ENCODE data around the gene RPL29.

The RPL29 gene

DNA sequence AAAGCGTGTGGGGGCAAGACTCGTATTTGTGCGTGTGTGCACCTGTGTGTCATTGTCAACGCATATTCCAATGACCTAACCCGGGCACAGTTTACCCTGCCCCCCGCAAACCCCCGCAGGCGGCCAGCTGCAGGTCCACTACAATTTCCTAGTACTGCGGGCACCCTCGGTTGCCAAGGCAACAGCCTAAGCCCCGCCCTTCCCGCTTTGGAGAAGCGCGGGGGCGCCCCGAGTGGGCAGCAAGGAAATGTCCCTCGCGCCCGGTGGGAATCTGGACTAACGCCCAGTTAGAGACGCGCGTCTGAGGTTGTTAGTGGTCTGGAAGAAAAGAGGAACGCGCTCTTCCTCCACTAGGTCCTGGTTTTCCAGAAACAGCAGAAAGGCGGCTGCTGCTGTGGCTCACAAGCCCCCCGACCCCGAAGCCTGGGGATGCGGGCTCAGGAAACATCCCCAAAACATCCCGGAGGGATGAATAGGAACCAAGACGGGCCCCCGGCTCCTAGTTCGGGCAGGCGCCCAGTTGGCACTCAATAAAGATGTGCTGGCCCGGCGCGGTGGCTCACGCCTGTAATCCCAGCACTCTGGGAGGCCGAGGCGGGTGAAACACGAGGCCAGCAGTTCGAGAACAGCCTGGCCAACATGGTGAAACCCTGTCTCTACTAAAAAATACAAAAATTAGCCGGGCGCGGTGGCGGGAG, 19.7 kb downstream of the RPL29 start:
- peak in 1 of 2 experiments; percentile 86 for DNase-seq (ENCODE audit: low spot score in 2 of 2)
- H3K4me1 ChIP-seq: peaks cover 18% of the 10 kb centered on the region
- H3K27me3 ChIP-seq (ENCODE audit: low read depth): no peaks in the 10 kb centered on the region

DNA sequence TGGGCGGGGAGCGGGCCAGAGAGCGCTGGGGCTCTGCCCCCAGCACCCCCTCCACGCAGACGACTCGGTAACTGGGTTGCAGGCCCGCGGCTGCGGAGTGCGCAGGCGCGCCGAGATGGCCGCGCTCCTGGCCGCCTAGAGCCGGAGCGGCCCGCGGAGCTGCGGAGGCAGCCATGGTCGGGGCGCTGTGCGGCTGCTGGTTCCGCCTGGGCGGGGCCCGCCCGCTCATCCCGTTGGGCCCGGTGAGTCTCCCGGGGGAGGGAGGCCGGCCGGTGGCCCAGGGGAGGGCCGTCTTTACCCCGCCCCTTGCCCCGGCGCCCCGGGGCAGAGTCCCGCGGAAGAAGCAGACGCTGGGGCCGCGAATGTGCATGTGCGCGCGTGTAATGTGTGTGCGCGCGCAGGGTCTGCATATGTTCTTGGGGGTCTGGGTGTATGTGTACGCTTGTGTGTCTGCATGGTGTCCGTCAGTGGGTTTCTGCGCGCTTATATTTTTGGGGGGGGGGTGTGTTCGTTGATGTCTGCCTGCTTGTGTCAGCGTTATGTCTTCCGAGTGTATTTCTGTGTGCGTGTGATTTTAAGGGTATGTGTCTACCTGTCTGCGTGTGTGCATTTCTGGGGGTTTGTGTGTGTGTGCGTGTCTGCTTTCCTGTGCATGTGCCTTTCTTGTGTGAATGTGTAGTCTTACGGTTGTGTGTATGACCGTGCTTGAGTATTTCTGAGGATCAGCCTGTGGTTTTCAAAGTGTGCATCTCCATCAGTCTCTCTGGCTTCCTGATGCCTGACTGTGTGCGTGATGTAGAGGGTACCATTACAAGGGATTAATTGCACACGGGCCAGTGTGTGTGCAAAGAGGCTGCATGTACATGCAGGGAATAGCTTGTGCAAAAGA, 20.5 kb downstream of the RPL29 start, which contains the start of gene ABHD14A:
Gene ABHD14A, plus strand, starts transcription at position 102 of the 889 bp plus-strand sequence. Its CDS starts 72 bp downstream, at position 174.
- Histone ChIP-seq H3K9me3 (no peaks in the 10 kb centered on the region), H3K27me3 (ENCODE audit: low read depth) (no peaks in the 10 kb centered on the region), H3K36me3 (replicated peaks) (peaks cover 8% of the 10 kb centered on the region; the same call in 1 of the 2 replicates), H3K4me3 (peak within 1 kb of the TSS; percentile 63), H3K4me1 (peaks cover 18% of the 10 kb centered on the region)
- DNase-seq (ENCODE audit: low spot score in 2 of 2): peak in 1 of 2 experiments; percentile 78
- in situ Hi-C loops (cut with MboI; ENCODE audit: low sequenced_read_pairs): no loop called here

More for the DNA sequence above, 19.7 kb downstream of the RPL29 start:
- in situ Hi-C loops (cut with MboI; ENCODE audit: low sequenced_read_pairs): no loop called here
- peak overlapping the region; percentile 63 for H3K4me3 ChIP-seq
- no peaks in the 10 kb centered on the region for H3K9me3 ChIP-seq
- H3K36me3 ChIP-seq (replicated peaks): peaks cover 8% of the 10 kb centered on the region; the same call in 1 of the 2 replicates

DNA sequence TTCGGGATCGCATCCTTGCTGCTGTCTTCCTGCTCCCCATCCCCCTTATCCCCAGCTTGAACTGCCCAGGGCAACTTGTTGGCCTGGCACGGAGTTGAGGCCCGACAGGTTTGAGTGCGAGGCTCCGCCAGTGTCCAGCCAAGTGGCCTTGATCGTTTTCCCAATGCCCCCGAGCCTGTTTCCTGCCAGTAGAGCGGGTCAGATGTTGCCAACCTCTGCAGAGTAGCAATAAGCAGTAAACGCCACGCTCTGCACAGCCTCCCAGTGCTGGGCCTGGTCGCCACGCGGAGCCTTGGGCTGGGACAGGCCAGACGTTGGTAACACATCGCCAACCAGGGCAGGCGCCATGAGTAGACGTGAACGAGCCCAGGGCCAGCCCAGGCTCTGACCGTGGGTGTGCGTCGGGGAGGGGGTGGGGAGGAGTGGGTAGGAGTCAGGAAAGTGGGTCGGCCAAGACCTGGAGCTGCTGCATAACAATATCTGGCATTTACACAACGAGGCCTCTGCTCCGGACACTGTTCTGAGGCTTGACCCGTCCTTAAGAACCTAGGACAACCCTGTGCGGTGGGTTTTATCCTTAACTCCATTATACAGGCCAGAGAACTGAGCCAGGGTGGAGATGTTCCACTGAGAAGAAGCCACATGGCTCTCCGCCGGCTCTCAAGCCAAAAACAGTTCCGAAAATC, 21.3 kb downstream of the RPL29 start:
- in situ Hi-C loops (cut with MboI; ENCODE audit: low sequenced_read_pairs): no loop called here
- DNase-seq (ENCODE audit: low spot score in 2 of 2): no peak
- Histone ChIP-seq H3K36me3 (replicated peaks) (peaks cover 8% of the 10 kb centered on the region; the same call in 1 of the 2 replicates), H3K9me3 (no peaks in the 10 kb centered on the region), H3K4me1 (peaks cover 18% of the 10 kb centered on the region), H3K27me3 (ENCODE audit: low read depth) (no peaks in the 10 kb centered on the region), H3K4me3 (peak overlapping the region; percentile 63)

DNA sequence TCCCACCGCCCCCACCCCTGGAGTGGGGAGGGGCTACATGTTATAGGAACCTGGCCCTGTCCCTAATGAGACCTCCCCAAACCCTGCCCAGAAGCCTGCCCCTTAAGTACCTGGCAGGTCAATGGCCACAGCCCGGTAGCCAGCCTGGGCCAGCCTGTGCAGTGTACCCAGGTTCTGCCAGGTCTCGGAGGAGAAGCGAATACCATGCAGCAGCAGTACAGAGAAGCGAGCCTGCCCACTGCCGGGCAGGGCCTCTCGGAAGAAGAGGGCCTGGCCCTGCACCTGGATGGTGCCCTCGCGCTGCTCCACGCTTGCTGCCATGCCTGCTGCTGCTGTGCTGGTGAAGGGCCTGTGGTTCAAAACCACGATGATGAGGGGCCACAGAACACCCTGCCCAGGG, 24.3 kb downstream of the RPL29 start:
- in situ Hi-C loops (cut with MboI; ENCODE audit: low sequenced_read_pairs): no loop called here
- H3K4me3 ChIP-seq: no peak overlapping the region
- H3K27me3 ChIP-seq (ENCODE audit: low read depth): no peaks in the 10 kb centered on the region
- no peak for DNase-seq (ENCODE audit: low spot score in 2 of 2)
- H3K9me3 ChIP-seq: no peaks in the 10 kb centered on the region
- H3K4me1 ChIP-seq: peaks cover 32% of the 10 kb centered on the region
- peaks cover 8% of the 10 kb centered on the region for H3K36me3 ChIP-seq (replicated peaks)

GRCh38 chr3:51970606-51971300, 24.9 kb downstream of the RPL29 start:
- Histone ChIP-seq H3K36me3 (replicated peaks) (peaks cover 8% of the 10 kb centered on the region), H3K9me3 (no peaks in the 10 kb centered on the region), H3K27me3 (ENCODE audit: low read depth) (no peaks in the 10 kb centered on the region), H3K4me3 (no peak overlapping the region), H3K4me1 (peaks cover 37% of the 10 kb centered on the region)
- DNase-seq (ENCODE audit: low spot score in 2 of 2): no peak
- in situ Hi-C loops (cut with MboI; ENCODE audit: low sequenced_read_pairs): no loop called here

GRCh38 chr3:51969841-51970240, 25.9 kb downstream of the RPL29 start:
- in situ Hi-C loops (cut with MboI; ENCODE audit: low sequenced_read_pairs): no loop called here
- DNase-seq (ENCODE audit: low spot score in 2 of 2): no peak
- Histone ChIP-seq H3K9me3 (no peaks in the 10 kb centered on the region), H3K4me3 (no peak overlapping the region), H3K27me3 (ENCODE audit: low read depth) (no peaks in the 10 kb centered on the region), H3K36me3 (replicated peaks) (peaks cover 8% of the 10 kb centered on the region), H3K4me1 (peaks cover 28% of the 10 kb centered on the region)

DNA sequence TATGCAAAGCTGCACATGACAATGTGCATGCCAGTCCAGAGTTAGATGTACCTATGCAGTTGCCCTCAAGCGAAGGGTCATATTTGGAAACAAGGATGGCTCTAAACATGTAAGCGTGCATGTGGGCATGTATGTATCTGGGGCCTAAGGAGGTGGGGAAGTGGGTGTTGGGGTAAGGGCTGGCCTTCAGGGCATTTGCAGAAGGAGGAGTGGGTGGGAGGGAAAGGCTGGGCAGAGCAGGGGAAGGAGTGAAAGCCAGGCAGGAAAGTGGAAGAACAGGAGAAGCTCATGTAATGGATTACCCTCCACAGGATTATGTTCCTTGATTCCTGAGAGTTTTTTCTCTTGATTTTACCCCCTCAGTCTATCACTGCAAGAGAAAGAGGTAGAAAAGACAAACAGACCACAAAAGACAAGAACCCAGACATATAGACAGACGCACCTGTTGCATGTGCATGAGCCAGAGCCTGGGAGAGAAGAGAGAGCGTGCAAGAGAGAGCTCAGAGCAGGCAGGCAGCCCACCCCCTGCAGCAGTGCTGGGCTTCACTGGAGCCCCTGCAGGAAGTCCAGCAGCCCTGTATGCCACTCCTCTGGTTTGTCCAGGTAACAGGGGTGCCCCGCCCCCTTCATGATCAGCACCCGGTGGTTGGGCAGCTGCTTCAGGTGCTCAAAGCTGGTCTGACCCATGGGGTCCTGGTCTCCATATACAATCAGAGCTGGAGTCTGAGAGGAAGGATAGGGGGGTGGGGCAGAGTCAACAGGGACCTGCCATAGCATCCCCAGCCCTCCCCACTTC, 26.6 kb downstream of the RPL29 start:
- Histone ChIP-seq H3K9me3 (no peaks in the 10 kb centered on the region), H3K36me3 (replicated peaks) (peaks cover 8% of the 10 kb centered on the region), H3K4me3 (no peak overlapping the region), H3K4me1 (peaks cover 25% of the 10 kb centered on the region), H3K27me3 (ENCODE audit: low read depth) (no peaks in the 10 kb centered on the region)
- DNase-seq (ENCODE audit: low spot score in 2 of 2): no peak
- in situ Hi-C loops (cut with MboI; ENCODE audit: low sequenced_read_pairs): no loop called here

GRCh38 chr3:51968170-51968775, 27.4 kb downstream of the RPL29 start:
- H3K9me3 ChIP-seq: no peaks in the 10 kb centered on the region
- DNase-seq (ENCODE audit: low spot score in 2 of 2): peak in 1 of 2 experiments; percentile 74
- in situ Hi-C loops (cut with MboI; ENCODE audit: low sequenced_read_pairs): no loop called here
- H3K27me3 ChIP-seq (ENCODE audit: low read depth): no peaks in the 10 kb centered on the region
- H3K4me1 ChIP-seq: peaks cover 24% of the 10 kb centered on the region
- peak overlapping the region; percentile 45 for H3K4me3 ChIP-seq
- H3K36me3 ChIP-seq (replicated peaks): peaks cover 8% of the 10 kb centered on the region

- peaks cover 31% of the 10 kb centered on the region for H3K4me1 ChIP-seq
- in situ Hi-C loops (cut with MboI; ENCODE audit: low sequenced_read_pairs): no loop called here
- no peaks in the 10 kb centered on the region for H3K27me3 ChIP-seq (ENCODE audit: low read depth)
- H3K9me3 ChIP-seq: no peaks in the 10 kb centered on the region
- peak within 1 kb of the TSS; percentile 45 for H3K4me3 ChIP-seq
- DNase-seq (ENCODE audit: low spot score in 2 of 2): peak; percentile 77 to 84
- peaks cover 8% of the 10 kb centered on the region for H3K36me3 ChIP-seq (replicated peaks)
These were observed 28.1 kb downstream of the RPL29 start, which contains the start of gene PCBP4 for GRCh38 chr3:51967384-51968169. Gene PCBP4 (minus strand): TSS chr3:51967454. CDS start chr3:51961240, 6,214 bp downstream.

DNA sequence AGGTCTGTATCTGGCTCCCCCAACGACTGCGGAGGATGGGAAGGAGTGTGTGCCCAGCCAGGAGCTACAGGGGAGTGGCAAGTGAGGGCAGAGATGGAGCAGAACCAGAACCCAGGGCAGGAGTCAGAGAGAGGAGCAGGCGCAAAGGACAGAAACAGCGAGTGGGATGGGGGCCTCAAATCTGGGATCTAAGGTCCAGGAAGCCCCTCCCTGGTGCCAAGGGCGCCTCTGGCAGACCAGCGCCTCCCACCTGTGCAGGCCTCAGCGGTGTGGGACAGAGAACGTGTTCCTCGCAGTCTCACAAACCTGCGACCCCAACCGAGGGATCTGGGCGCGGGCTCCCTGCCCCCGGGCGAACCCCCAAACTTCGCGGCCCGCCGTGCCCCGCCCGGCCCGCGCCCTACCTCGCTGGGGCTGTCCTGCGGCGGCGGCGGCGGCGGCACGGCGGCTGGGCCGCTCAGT, 28.7 kb downstream of the RPL29 start:
- no peaks in the 10 kb centered on the region for H3K9me3 ChIP-seq
- no peak for DNase-seq (ENCODE audit: low spot score in 2 of 2)
- peaks cover 37% of the 10 kb centered on the region for H3K4me1 ChIP-seq
- H3K27me3 ChIP-seq (ENCODE audit: low read depth): no peaks in the 10 kb centered on the region
- in situ Hi-C loops (cut with MboI; ENCODE audit: low sequenced_read_pairs): no loop called here
- peaks cover 9% of the 10 kb centered on the region for H3K36me3 ChIP-seq (replicated peaks)
- H3K4me3 ChIP-seq: peak overlapping the region; percentile 44

GRCh38 chr3:51966486-51966885, 29.2 kb downstream of the RPL29 start:
- Histone ChIP-seq H3K4me1 (peaks cover 41% of the 10 kb centered on the region), H3K4me3 (peak overlapping the region; percentile 44)

More at GRCh38 chr3:51966486-51966885, 29.2 kb downstream of the RPL29 start:
- in situ Hi-C loops (cut with MboI; ENCODE audit: low sequenced_read_pairs): no loop called here
- H3K36me3 ChIP-seq (replicated peaks): peaks cover 9% of the 10 kb centered on the region
- DNase-seq (ENCODE audit: low spot score in 2 of 2): peak in 1 of 2 experiments; percentile 48
- no peaks in the 10 kb centered on the region for H3K27me3 ChIP-seq (ENCODE audit: low read depth)
- H3K9me3 ChIP-seq: no peaks in the 10 kb centered on the region
